Kidney epithelial cell (primary cell): ENCODE measurements around the gene ATP8A2. TPM values are rescaled to one million over a fixed set of nuclear protein-coding genes. Genes with fewer than 3 reads are reported as not detected.
"Not testable (repeated sequence)": the region's sequence is repeated elsewhere in the genome, so short reads cannot be mapped to it uniquely, and the experiment has no call there.

Experiments used
- DNase-seq: peaks from one replicate; pipeline ENCODE4 v3.0.0-alpha.2; 2010; ENCODE audit warnings: low read depth
- H3K27me3 ChIP-seq: 2 replicates; pipeline ENCODE4 v1.6.0; 2011; ENCODE audit warnings: low read length; ENCODE audit not compliant: control insufficient read depth, insufficient read depth
- H3K36me3 ChIP-seq: 2 replicates; pipeline ENCODE4 v1.5.1; 2011; ENCODE audit warnings: low read length; ENCODE audit not compliant: control insufficient read depth, insufficient read depth
- H3K4me3 ChIP-seq: 2 replicates; pipeline ENCODE4 v1.5.1; 2011; ENCODE audit warnings: low read depth, mild to moderate bottlenecking, control low read depth, low read length
- CTCF ChIP-seq: IDR thresholded peaks from 2 replicates; pipeline ENCODE4 v1.5.1; 2011; ENCODE audit warnings: mild to moderate bottlenecking, moderate library complexity, low read length, control low read depth, inconsistent platforms; ENCODE audit not compliant: insufficient read depth, poor library complexity, severe bottlenecking
- total RNA-seq: library from RNA; depleted of rRNA; stranded (reverse); fragments of >200 nt; gene quantifications from 2 replicates; pipeline ENCODE4 v1.2.3, GENCODE V29; 2015

The ATP8A2 gene
- total RNA-seq, 1 donor from 2014 or later, result 3.8 TPM

- DNase-seq, result no peak
- H3K4me3 ChIP-seq, result no peak overlapping the region
- no peaks in the 10 kb centered on the region for H3K36me3 ChIP-seq
- no peaks in the 10 kb centered on the region for H3K27me3 ChIP-seq
- TF ChIP-seq CTCF, result no peak
Observed at GRCh38 chr13:26061256-26061655, 689.5 kb downstream of the ATP8A2 start.

GRCh38 chr13:26061947-26062346, 690.2 kb downstream of the ATP8A2 start:
- TF ChIP-seq CTCF, result no peak
- peak; percentile 91 for DNase-seq
- H3K36me3 ChIP-seq, result no peaks in the 10 kb centered on the region
- H3K4me3 ChIP-seq, result no peak overlapping the region
- no peaks in the 10 kb centered on the region for H3K27me3 ChIP-seq

GRCh38 chr13:26062853-26063444, 691.2 kb downstream of the ATP8A2 start:
- Histone ChIP-seq H3K4me3 (no peak overlapping the region), H3K36me3 (no peaks in the 10 kb centered on the region), H3K27me3 (no peaks in the 10 kb centered on the region)
- peak; percentile 74 for TF ChIP-seq CTCF
- DNase-seq, result no peak

- not testable (repeated sequence) for H3K27me3 ChIP-seq, DNase-seq, H3K4me3 ChIP-seq, H3K36me3 ChIP-seq
Observed at GRCh38 chr13:26066492-26066891, 694.7 kb downstream of the ATP8A2 start.

- DNase-seq, result no peak
- TF ChIP-seq CTCF, result no peak
- H3K27me3 ChIP-seq, result no peaks in the 10 kb centered on the region
- no peak overlapping the region for H3K4me3 ChIP-seq
- H3K36me3 ChIP-seq, result no peaks in the 10 kb centered on the region
Observed at GRCh38 chr13:26067601-26068000, 695.8 kb downstream of the ATP8A2 start.

- not testable (repeated sequence) for H3K4me3 ChIP-seq, H3K36me3 ChIP-seq, DNase-seq, H3K27me3 ChIP-seq
Observed at GRCh38 chr13:26068372-26068771, 696.6 kb downstream of the ATP8A2 start.

GRCh38 chr13:26069642-26070041, 697.9 kb downstream of the ATP8A2 start:
- H3K36me3 ChIP-seq, H3K27me3 ChIP-seq, H3K4me3 ChIP-seq, DNase-seq: not testable (repeated sequence)
